Upper lobe of left lung (tissue), 6 donors: Measurements from ENCODE around the gene MDK. TPM values are rescaled to one million over a fixed set of nuclear protein-coding genes. Genes with fewer than 3 reads are reported as not detected.
A peak's percentile ranks its signal among the peaks of the same experiment; 100 is the strongest.
"Not testable (repeated sequence)": the region's sequence is repeated elsewhere in the genome, so short reads cannot be mapped to it uniquely, and the experiment has no call there.

Experiments
- ATAC-seq, 2 donors: fragments of 200-7000 bp; cut with Tn5 transposase; one replicate each; pipeline ENCODE4 v1.9.1; 2022; ENCODE audit warnings: mild to moderate bottlenecking in 2 of 2, moderate library complexity in 2 of 2; ENCODE audit not compliant: low FRiP score in 2 of 2
- DNase-seq, 2 donors: peaks; one replicate each; pipeline ENCODE4 v3.0.0-alpha.2; 2019 to 2020
- H3K27ac ChIP-seq, 4 donors: fragments of 200-600 bp; sonication (generic); one replicate each; pipeline ENCODE4 v1.5.1; 2016 to 2019
- H3K27me3 ChIP-seq, 4 donors: fragments of 200-600 bp; sonication (generic); one replicate each; pipeline ENCODE4 v1.5.1; 2017 to 2019
- H3K36me3 ChIP-seq, 4 donors: fragments of 200-600 bp; sonication (generic); one replicate each; pipeline ENCODE4 v1.5.1; 2016 to 2019
- H3K4me1 ChIP-seq, 4 donors: fragments of 200-600 bp; sonication (generic); one replicate each; pipeline ENCODE4 v1.5.1; 2018 to 2019
- H3K4me3 ChIP-seq, 4 donors: fragments of 200-600 bp; sonication (generic); one replicate each; pipeline ENCODE4 v1.5.1; 2017 to 2019; ENCODE audit warnings: mild to moderate bottlenecking in 2 of 4, moderate library complexity in 1 of 4
- H3K9me3 ChIP-seq, 4 donors: fragments of 200-600 bp; sonication (generic); one replicate each; pipeline ENCODE4 v1.5.1; 2018 to 2019
- CTCF ChIP-seq, 6 experiments: fragments of 450-650 bp in 4 of 6; fragments of 200-600 bp in 2 of 6; sonication (generic) in 2 of 6; IDR thresholded peaks; one replicate each; pipeline ENCODE4 v1.5.1; 2016 to 2019; ENCODE audit warnings: antibody characterized with exemption in 6 of 6
- EP300 ChIP-seq, 4 donors: sonication (generic); formaldehyde crosslinking; IDR thresholded peaks; one replicate each; pipeline ENCODE4 v1.5.1; 2017; ENCODE audit warnings: antibody characterized with exemption in 4 of 4, control low read depth in 2 of 4
- POLR2A ChIP-seq, 4 donors: fragments of 450-650 bp; IDR thresholded peaks; one replicate each; pipeline ENCODE4 v1.5.1; 2016 to 2017; ENCODE audit warnings: antibody characterized with exemption in 4 of 4, mild to moderate bottlenecking in 2 of 4
- POLR2AphosphoS5 ChIP-seq, 2 donors: sonication (generic); formaldehyde crosslinking; IDR thresholded peaks; one replicate each; pipeline ENCODE4 v1.5.1; 2017; ENCODE audit warnings: antibody characterized with exemption in 2 of 2
- WGBS, 2 donors: methylation state at CpG; one replicate each; pipeline ENCODE4 v1.1.5; 2017 to 2018; 5-methylcytosine and 5-hydroxymethylcytosine counted together
- total RNA-seq, 6 donors: library from RNA; depleted of rRNA in 4 of 6; stranded (reverse); fragments of >200 nt in 4 of 6; gene quantifications; one replicate each; pipeline versions ENCODE4 v1.1.0 to v1.2.1, GENCODE V29; 2016 to 2021
- donor health status: DM: no; HTN: no; CAD: no; lungs with moderate emphysema.
- donor health status: DM: no; HTN: yes; CAD: no; lungs with severe emphysema.

The MDK gene
- total RNA-seq, 6 donors from 2014 or later, result 14.3 to 44.8 (median 34.1) TPM; not detected in 1

GRCh38 chr11:46367916-46368267 is 13.6 kb upstream of the MDK start:
- Histone ChIP-seq H3K9me3 (no peaks in the 10 kb centered on the region), H3K4me1 (peaks cover 14 to 48% (median 29%) of the 10 kb centered on the region in 4 donors), H3K36me3 (peaks cover 0 to 46% (median 44%) of the 10 kb centered on the region in 4 donors), H3K27ac (peak overlapping the region in 1 of 4 donors; percentile 35), H3K27me3 (no peaks in the 10 kb centered on the region), H3K4me3 (no peak overlapping the region)
- no peak for DNase-seq
- no peak for ATAC-seq
- WGBS, 2 donors, result 68 to 85% methylated on average over 7 to 12 of the region's 12 CpGs
- TF ChIP-seq POLR2AphosphoS5 (IDR thresholded peaks at IDR 0.05), result no peak
- peak in 1 of 6 experiments; percentile 4 for TF ChIP-seq CTCF (IDR thresholded peaks at IDR 0.05)

- 74 to 83% methylated on average over 5 to 23 of the region's 25 CpGs for WGBS, 2 donors
- Histone ChIP-seq H3K27me3 (no peaks in the 10 kb centered on the region), H3K4me1 (peaks cover 5 to 35% (median 14%) of the 10 kb centered on the region in 4 donors), H3K4me3 (no peak overlapping the region), H3K9me3 (no peaks in the 10 kb centered on the region), H3K27ac (peak overlapping the region in 2 of 4 donors; percentile 12 to 19), H3K36me3 (peaks cover 0 to 61% (median 58%) of the 10 kb centered on the region in 4 donors)
- DNase-seq (peak; percentile 56 to 70), ATAC-seq (peak; percentile 70 to 79)
- TF ChIP-seq EP300 (IDR thresholded peaks at IDR 0.05) (no peak), CTCF (IDR thresholded peaks at IDR 0.05) (peak; percentile 78 to 85 (median 79))
These were observed 11.9 kb upstream of the MDK start for GRCh38 chr11:46369458-46370152.

DNA sequence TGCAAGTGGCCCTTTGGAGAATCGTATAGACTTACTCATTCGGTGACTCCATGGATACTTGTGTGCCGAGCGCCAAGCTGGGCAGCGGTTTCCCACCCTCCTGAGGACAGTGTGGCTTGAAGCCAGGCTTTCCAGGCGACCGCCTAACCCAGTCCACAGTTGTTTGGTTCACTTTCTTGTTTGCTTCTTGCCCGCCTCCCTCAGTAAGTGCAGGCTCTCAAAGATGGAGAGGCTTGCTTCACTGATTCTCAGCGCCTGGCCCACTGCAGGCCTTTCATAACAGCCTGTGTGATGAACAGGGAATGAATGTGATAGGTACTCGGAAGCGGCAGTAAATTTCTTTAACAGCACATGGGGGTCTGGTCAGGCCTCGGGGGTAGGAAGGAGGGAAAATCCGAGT is 11.2 kb upstream of the MDK start:
- peak in 1 of 2 donors; percentile 47 for DNase-seq
- H3K36me3 ChIP-seq, result peaks cover 0 to 67% (median 64%) of the 10 kb centered on the region in 4 donors
- no peaks in the 10 kb centered on the region for H3K9me3 ChIP-seq
- peak overlapping the region in 2 of 4 donors; percentile 12 to 19 for H3K27ac ChIP-seq
- H3K4me1 ChIP-seq, result peaks cover 5 to 30% (median 14%) of the 10 kb centered on the region in 4 donors
- TF ChIP-seq POLR2A (IDR thresholded peaks at IDR 0.05) (no peak), CTCF (IDR thresholded peaks at IDR 0.05) (no peak), POLR2AphosphoS5 (IDR thresholded peaks at IDR 0.05) (no peak), EP300 (IDR thresholded peaks at IDR 0.05) (no peak)
- no peak overlapping the region for H3K4me3 ChIP-seq
- no peaks in the 10 kb centered on the region for H3K27me3 ChIP-seq
- no peak for ATAC-seq
- 76 to 80% methylated on average over 11 to 13 of the region's 13 CpGs for WGBS, 2 donors

GRCh38 chr11:46371262-46371661 is 10.2 kb upstream of the MDK start:
- ATAC-seq, H3K9me3 ChIP-seq, H3K4me3 ChIP-seq, H3K27me3 ChIP-seq: not testable (repeated sequence)
- H3K4me1 ChIP-seq, result peaks cover 5 to 23% (median 14%) of the 10 kb centered on the region in 4 donors
- WGBS, 2 donors, result 91 to 93% methylated on average over 10 to 19 of the region's 19 CpGs
- H3K36me3 ChIP-seq, result peaks cover 6 to 74% (median 73%) of the 10 kb centered on the region in 4 donors
- H3K27ac ChIP-seq, result peak overlapping the region in 1 of 4 donors; percentile 3
- peak in 1 of 2 donors; percentile 76 for DNase-seq

DNA sequence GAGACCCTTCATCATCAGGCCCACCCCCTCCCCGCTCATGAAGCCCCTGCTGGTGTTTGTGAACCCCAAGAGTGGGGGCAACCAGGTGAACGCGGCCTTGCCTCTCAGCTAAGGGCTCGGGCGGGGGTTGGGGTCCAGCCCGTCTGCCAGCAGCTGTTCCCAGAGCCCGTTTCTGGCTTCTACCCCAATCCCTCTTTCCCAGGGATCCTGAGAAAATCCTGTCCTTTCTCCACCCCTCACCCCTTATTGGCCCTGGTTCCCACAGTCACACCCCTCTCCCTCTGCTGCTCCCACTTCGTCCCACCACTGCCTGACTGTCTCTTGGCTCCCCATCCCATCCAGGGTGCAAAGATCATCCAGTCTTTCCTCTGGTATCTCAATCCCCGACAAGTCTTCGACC is 9.4 kb upstream of the MDK start:
- no peak for ATAC-seq
- no peak overlapping the region for H3K27ac ChIP-seq
- no peak for TF ChIP-seq CTCF (IDR thresholded peaks at IDR 0.05)
- no peak for TF ChIP-seq POLR2AphosphoS5 (IDR thresholded peaks at IDR 0.05)
- TF ChIP-seq EP300 (IDR thresholded peaks at IDR 0.05), result no peak
- H3K4me1 ChIP-seq, result peaks cover 3 to 20% (median 9%) of the 10 kb centered on the region in 4 donors
- H3K36me3 ChIP-seq, result peaks cover 6 to 81% (median 77%) of the 10 kb centered on the region in 4 donors
- H3K27me3 ChIP-seq, result no peaks in the 10 kb centered on the region
- H3K4me3 ChIP-seq, result no peak overlapping the region
- DNase-seq, result peak in 1 of 2 donors; percentile 45
- WGBS, 2 donors, result 94 to 95% methylated on average over 4 to 10 of the region's 10 CpGs
- H3K9me3 ChIP-seq, result no peaks in the 10 kb centered on the region

- 94 to 100% methylated on average over 1 to 15 of the region's 15 CpGs for WGBS, 2 donors
- H3K9me3 ChIP-seq, H3K27me3 ChIP-seq, H3K4me3 ChIP-seq, ATAC-seq, H3K27ac ChIP-seq: not testable (repeated sequence)
- DNase-seq, result peak in 1 of 2 donors; percentile 45
- peaks cover 3 to 16% (median 5%) of the 10 kb centered on the region in 4 donors for H3K4me1 ChIP-seq
- peaks cover 6 to 85% (median 80%) of the 10 kb centered on the region in 4 donors for H3K36me3 ChIP-seq
These were observed 9.0 kb upstream of the MDK start for GRCh38 chr11:46372501-46372900.
